ENCODE data around the gene LRMDA.

LRMDA gene

DNA sequence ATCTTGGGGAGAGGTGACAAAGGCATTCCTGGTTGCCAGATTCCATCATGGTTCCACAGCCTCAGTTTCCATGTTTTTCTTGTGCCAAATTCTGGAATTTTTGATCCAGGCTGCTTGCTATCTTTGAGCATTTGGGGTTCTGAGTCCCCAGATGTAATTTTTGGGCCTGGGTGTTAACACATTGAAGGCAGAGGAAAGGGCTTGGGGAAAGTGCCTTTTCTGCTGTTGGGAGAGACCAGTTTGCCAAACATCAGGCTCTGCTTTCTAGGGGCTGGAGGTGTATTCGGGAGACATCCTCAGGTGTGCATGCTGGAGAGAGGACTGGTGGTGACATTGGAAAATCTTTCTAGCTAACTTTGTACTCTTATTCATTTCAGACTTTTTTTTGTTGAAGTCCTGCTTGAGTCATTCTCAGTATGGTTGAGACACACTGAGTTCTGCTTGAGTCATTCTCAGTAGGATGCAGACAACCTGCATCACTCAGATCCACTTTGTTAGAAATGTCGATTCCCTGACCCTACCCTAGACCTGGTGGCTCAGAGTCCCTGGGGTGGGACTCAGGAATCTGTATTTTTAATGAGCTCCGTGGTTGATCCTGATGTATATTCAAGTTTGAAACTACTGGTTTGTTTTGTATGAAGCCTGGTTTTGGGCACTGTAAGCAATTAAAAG is 101.0 kb downstream of the LRMDA start:
- Histone ChIP-seq H3K27me3 (no peaks in the 10 kb centered on the region), H3K4me1 (peaks cover 0 to 10% (median 3%) of the 10 kb centered on the region in 4 donors), H3K36me3 (no peaks in the 10 kb centered on the region), H3K27ac (no peak overlapping the region), H3K9me3 (no peaks in the 10 kb centered on the region), H3K4me3 (no peak overlapping the region)
- no peak for DNase-seq
- intact Hi-C loops (cut with DNase I; ENCODE audit: low total_unique reads): no loop called here
- TF ChIP-seq CTCF (IDR thresholded peaks at IDR 0.05): no peak

DNA sequence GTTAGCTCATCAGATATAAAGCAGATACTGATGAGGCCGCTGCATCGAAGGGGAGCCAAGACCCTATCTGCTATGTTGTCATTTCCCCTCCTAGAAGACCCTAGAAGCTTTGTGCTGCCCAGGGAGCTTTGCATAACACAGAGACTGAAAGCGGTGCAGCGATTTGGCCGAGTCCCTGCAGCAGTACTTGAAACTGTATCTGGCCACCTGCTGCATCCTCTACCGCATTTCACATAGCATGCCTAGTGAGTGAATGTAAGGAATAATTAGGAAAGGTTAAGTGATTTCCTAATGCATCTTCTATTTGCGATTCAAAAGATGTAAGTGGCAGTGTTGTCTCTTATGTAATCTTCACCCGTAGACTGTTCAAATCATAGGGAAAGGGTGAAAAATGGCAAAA is 106.7 kb downstream of the LRMDA start:
- Histone ChIP-seq H3K27me3 (no peaks in the 10 kb centered on the region), H3K27ac (no peak overlapping the region), H3K36me3 (no peaks in the 10 kb centered on the region), H3K9me3 (no peaks in the 10 kb centered on the region), H3K4me1 (no peaks in the 10 kb centered on the region), H3K4me3 (no peak overlapping the region)
- no peak for DNase-seq
- intact Hi-C loops (cut with DNase I; ENCODE audit: low total_unique reads): no loop called here
- TF ChIP-seq CTCF (IDR thresholded peaks at IDR 0.05): no peak

DNA sequence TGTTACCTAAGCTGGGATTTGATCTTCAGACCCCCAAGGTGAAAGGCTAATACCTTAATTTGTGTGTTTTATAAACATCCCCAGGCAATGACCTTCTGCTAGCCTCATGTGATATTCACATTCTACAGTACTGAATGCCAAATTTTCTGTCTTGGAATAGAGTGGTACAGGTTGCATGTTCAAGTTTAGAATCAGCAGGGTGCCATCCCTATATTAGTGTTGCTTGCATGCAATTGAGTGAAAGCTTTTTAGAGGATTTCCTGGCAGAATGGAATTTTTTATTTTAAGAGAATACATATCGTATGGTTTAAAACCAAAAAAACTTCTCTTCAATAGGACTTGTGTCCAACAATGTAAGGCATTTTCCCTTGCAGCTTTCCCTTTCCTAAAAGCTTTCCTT is 107.3 kb downstream of the LRMDA start:
- Histone ChIP-seq H3K4me3 (no peak overlapping the region), H3K36me3 (no peaks in the 10 kb centered on the region), H3K4me1 (no peaks in the 10 kb centered on the region), H3K9me3 (no peaks in the 10 kb centered on the region), H3K27me3 (no peaks in the 10 kb centered on the region), H3K27ac (no peak overlapping the region)
- no peak for TF ChIP-seq CTCF (IDR thresholded peaks at IDR 0.05)
- intact Hi-C loops (cut with DNase I; ENCODE audit: low total_unique reads): no loop called here
- DNase-seq: no peak

DNA sequence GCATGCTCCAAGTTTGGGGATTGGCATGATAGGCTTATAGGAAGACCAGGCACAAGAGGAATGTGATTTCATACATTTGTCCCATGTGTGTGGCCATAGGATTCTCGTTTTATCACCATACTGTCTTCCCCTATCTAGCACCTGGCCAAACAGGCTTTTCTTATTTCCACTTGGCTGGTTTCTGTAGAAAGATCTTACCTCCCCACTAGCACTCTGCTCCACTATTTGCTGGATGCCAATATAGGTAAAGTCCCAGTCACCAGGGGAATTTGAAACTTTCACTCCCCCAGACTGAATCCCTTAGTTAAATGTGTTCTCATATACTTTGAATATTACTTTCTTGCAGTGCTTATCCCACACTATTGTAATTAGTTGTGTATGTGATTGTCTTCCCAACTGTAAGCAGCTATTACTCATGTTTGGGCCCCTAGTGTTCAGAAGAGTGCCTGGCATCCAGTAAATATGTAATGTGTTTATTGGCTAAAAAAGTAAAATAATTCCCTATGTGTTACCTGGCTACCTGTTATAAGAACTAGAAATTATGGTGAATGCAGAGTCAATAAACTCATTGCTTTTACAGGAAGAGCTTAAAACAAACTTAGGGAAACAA is 109.0 kb downstream of the LRMDA start:
- Histone ChIP-seq H3K27me3 (no peaks in the 10 kb centered on the region), H3K4me1 (peaks cover 0 to 12% (median 0%) of the 10 kb centered on the region in 4 donors), H3K9me3 (no peaks in the 10 kb centered on the region), H3K27ac (no peak overlapping the region), H3K36me3 (no peaks in the 10 kb centered on the region), H3K4me3 (no peak overlapping the region)
- intact Hi-C loops (cut with DNase I; ENCODE audit: low total_unique reads): no loop called here
- no peak for TF ChIP-seq CTCF (IDR thresholded peaks at IDR 0.05)
- DNase-seq: no peak

GRCh38 chr10:75540981-75541380 is 109.6 kb downstream of the LRMDA start:
- intact Hi-C loops (cut with DNase I; ENCODE audit: low total_unique reads): no loop called here
- H3K4me1 ChIP-seq: peaks cover 0 to 14% (median 0%) of the 10 kb centered on the region in 4 donors
- no peaks in the 10 kb centered on the region for H3K27me3 ChIP-seq
- DNase-seq: no peak
- H3K4me3 ChIP-seq: no peak overlapping the region
- H3K27ac ChIP-seq: no peak overlapping the region
- no peaks in the 10 kb centered on the region for H3K9me3 ChIP-seq
- H3K36me3 ChIP-seq: no peaks in the 10 kb centered on the region
- TF ChIP-seq CTCF (IDR thresholded peaks at IDR 0.05): no peak

Data from tibial artery (tissue), 4 donors.